Fibroblast of lung (primary cell): ENCODE measurements around the gene PAQR5. TPM values are rescaled to one million over a fixed set of nuclear protein-coding genes. Genes with fewer than 3 reads are reported as not detected.

ENCODE experiments used
- DNase-seq, 2 donors: peaks; one replicate each; pipeline versions ENCODE4 v3.0.0 to v3.0.0-alpha.2; 2010; ENCODE audit warnings: low read depth in 2 of 2
- H2AFZ ChIP-seq: 2 replicates; pipeline ENCODE4 v1.5.1; 2012; ENCODE audit warnings: low read length, control low read depth, inconsistent platforms
- H3K27ac ChIP-seq: 2 replicates; pipeline ENCODE4 v1.5.1; 2011; ENCODE audit warnings: low read length, control low read depth; ENCODE audit not compliant: insufficient read depth
- H3K27me3 ChIP-seq: 2 replicates; pipeline ENCODE4 v1.5.1; 2011; ENCODE audit warnings: mild to moderate bottlenecking, low read length; ENCODE audit not compliant: control insufficient read depth, insufficient read depth
- H3K36me3 ChIP-seq: 2 replicates; pipeline ENCODE4 v1.5.1; 2011; ENCODE audit warnings: low read length; ENCODE audit not compliant: control insufficient read depth, insufficient read depth
- H3K4me1 ChIP-seq: 2 replicates; pipeline ENCODE4 v1.5.1; 2011; ENCODE audit warnings: low read length; ENCODE audit not compliant: control insufficient read depth, insufficient read depth; ENCODE audit errors: extremely low read depth
- H3K4me2 ChIP-seq: 2 replicates; pipeline ENCODE4 v1.5.1; 2011; ENCODE audit warnings: low read length, control low read depth; ENCODE audit not compliant: insufficient read depth; ENCODE audit errors: extremely low read depth
- H3K4me3 ChIP-seq, 4 experiments: fragments of 200-600 bp in 1 of 4; sonication (generic) in 1 of 4; replicated peaks in 1 of 4; 2 replicates each; pipeline ENCODE4 v1.5.1; 2011 to 2016; ENCODE audit warnings: low read length in 4 of 4, low read depth in 3 of 4, mild to moderate bottlenecking in 3 of 4, control low read depth in 2 of 4, inconsistent platforms in 1 of 4, mixed read lengths in 1 of 4; ENCODE audit not compliant: insufficient read depth in 1 of 4; ENCODE audit errors: control extremely low read depth in 1 of 4
- H3K79me2 ChIP-seq: 2 replicates; pipeline ENCODE4 v1.5.1; 2012; ENCODE audit warnings: mild to moderate bottlenecking, low read length, inconsistent platforms; ENCODE audit not compliant: control insufficient read depth, insufficient read depth
- H3K9ac ChIP-seq: 2 replicates; pipeline ENCODE4 v1.5.1; 2011; ENCODE audit warnings: mild to moderate bottlenecking, low read length, control low read depth; ENCODE audit not compliant: insufficient read depth
- H3K9me3 ChIP-seq: 2 replicates; pipeline ENCODE4 v1.5.1; 2012; ENCODE audit warnings: low read depth, low read length; ENCODE audit not compliant: control insufficient read depth, insufficient read depth
- H4K20me1 ChIP-seq: 2 replicates; pipeline ENCODE4 v1.5.1; 2011; ENCODE audit warnings: low read length; ENCODE audit not compliant: control insufficient read depth, insufficient read depth; ENCODE audit errors: extremely low read depth
- CTCF ChIP-seq, 2 donors: IDR thresholded peaks in 1 of 2; conservative IDR thresholded peaks in 1 of 2; 1 replicate in 1 of 2; 2 replicates in 1 of 2; pipeline ENCODE4 v1.5.1; 2011 to 2012; ENCODE audit warnings: low read length in 2 of 2, control low read depth in 1 of 2, inconsistent platforms in 1 of 2, low read depth in 1 of 2, mild to moderate bottlenecking in 1 of 2
- EZH2 ChIP-seq: IDR thresholded peaks from 2 replicates; pipeline ENCODE4 v1.5.1; 2012; ENCODE audit warnings: low read length, control low read depth, mild to moderate bottlenecking; ENCODE audit errors: missing control alignments
- polyA plus RNA-seq, 2 donors: library from polyadenylated mRNA; depleted of rRNA in 1 of 2; stranded (reverse) in 1 of 2; unstranded in 1 of 2; fragments of >200 nt; gene quantifications; 2 replicates each; pipeline ENCODE4 v1.2.1, GENCODE V29; 2011 to 2012; ENCODE audit warnings: missing spikeins in 1 of 2
- total RNA-seq: library from RNA; depleted of rRNA; stranded (reverse); fragments of >200 nt; gene quantifications from 2 replicates; pipeline ENCODE4 v1.2.1, GENCODE V29; 2014

Gene PAQR5
- total and polyA plus RNA-seq, 2 donors (not counting 1 experiment from before 2014, with no cell fraction given): 6.0 to 16.2 TPM

GRCh38 chr15:69393831-69394491, 95.2 kb downstream of the PAQR5 start:
- Histone ChIP-seq H3K4me2 (peak overlapping the region; percentile 62), H4K20me1 (no peaks in the 10 kb centered on the region), H2AFZ (no peak overlapping the region), H3K27ac (no peak overlapping the region), H3K4me3 (no peak overlapping the region), H3K9ac (no peak overlapping the region), H3K27me3 (no peaks in the 10 kb centered on the region), H3K9me3 (no peaks in the 10 kb centered on the region), H3K79me2 (no peaks in the 10 kb centered on the region), H3K36me3 (no peaks in the 10 kb centered on the region), H3K4me1 (peaks cover 13% of the 10 kb centered on the region)
- TF ChIP-seq CTCF (conservative IDR thresholded peaks at IDR 0.05 in 1 of 2, IDR thresholded peaks at IDR 0.05 in 1 of 2; ENCODE audit: low read depth in 1 of 2, low read length in 2 of 2) (no peak), EZH2 (no peak)
- DNase-seq: peak in 1 of 2 donors; percentile 40

GRCh38 chr15:69394556-69395282, 96.0 kb downstream of the PAQR5 start:
- peak overlapping the region; percentile 61 for H2AFZ ChIP-seq
- no peaks in the 10 kb centered on the region for H4K20me1 ChIP-seq
- no peaks in the 10 kb centered on the region for H3K27me3 ChIP-seq
- no peaks in the 10 kb centered on the region for H3K9me3 ChIP-seq
- H3K4me3 ChIP-seq: no peak overlapping the region
- DNase-seq: peak; percentile 52 to 69
- peak overlapping the region; percentile 62 for H3K4me2 ChIP-seq
- H3K9ac ChIP-seq: no peak overlapping the region
- H3K36me3 ChIP-seq: no peaks in the 10 kb centered on the region
- H3K27ac ChIP-seq: no peak overlapping the region
- H3K4me1 ChIP-seq: peaks cover 13% of the 10 kb centered on the region
- TF ChIP-seq CTCF (conservative IDR thresholded peaks at IDR 0.05 in 1 of 2, IDR thresholded peaks at IDR 0.05 in 1 of 2; ENCODE audit: low read depth in 1 of 2, low read length in 2 of 2) (peak; percentile 84 to 95), EZH2 (no peak)
- H3K79me2 ChIP-seq: no peaks in the 10 kb centered on the region

- DNase-seq: no peak
- H3K36me3 ChIP-seq: no peaks in the 10 kb centered on the region
- no peaks in the 10 kb centered on the region for H4K20me1 ChIP-seq
- H2AFZ ChIP-seq: no peak overlapping the region
- H3K4me1 ChIP-seq: peaks cover 12% of the 10 kb centered on the region
- no peak overlapping the region for H3K27ac ChIP-seq
- H3K4me2 ChIP-seq: no peak overlapping the region
- no peak overlapping the region for H3K9ac ChIP-seq
- H3K79me2 ChIP-seq: no peaks in the 10 kb centered on the region
- H3K27me3 ChIP-seq: no peaks in the 10 kb centered on the region
- H3K4me3 ChIP-seq: no peak overlapping the region
- TF ChIP-seq CTCF (conservative IDR thresholded peaks at IDR 0.05 in 1 of 2, IDR thresholded peaks at IDR 0.05 in 1 of 2; ENCODE audit: low read depth in 1 of 2, low read length in 2 of 2) (no peak), EZH2 (no peak)
- H3K9me3 ChIP-seq: no peaks in the 10 kb centered on the region
Observed at GRCh38 chr15:69395460-69395859, 96.7 kb downstream of the PAQR5 start.
